Measurements from ENCODE around the gene RGS3.

RGS3 gene

GRCh38 chr9:113608082-113608685 lies 144.7 kb downstream of the RGS3 start:
- DNase-seq: no peak

GRCh38 chr9:113609562-113610318 lies 146.2 kb downstream of the RGS3 start:
- no peak for DNase-seq

DNA sequence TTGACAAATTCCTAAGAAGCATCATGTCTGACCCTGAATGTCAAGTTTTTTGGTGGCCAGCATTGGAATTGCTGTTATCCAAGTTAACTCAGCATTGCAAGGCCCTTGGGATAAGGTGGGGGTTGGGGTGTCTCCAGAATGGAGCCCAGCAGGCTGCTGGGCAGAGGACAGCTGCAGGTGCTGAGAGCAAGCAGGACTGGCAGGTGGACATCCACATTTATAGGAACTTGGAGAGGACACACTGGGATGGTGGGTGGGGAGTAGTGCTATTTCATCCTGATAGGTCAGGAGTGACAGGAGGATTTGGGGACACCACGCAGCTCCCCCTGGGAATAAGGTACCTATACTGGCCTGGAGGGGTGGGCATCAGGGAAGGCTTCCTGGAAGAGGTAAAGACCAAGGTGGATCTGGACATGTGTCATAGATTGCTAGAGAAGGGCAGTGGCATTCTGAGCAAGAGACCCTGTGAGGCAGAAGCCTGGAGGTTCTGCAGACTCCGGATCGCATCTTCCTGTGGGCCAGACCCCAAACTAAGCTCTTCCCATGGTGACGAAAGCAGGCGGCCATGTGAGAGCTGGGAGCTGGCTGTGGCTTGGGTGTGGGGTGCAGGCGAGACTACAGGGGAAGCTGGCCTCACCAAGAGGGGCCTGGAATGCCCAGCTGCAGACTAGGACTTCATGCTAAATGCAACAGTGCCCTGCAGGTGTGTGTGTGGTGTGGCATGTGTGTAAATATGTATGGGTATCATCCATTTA lies 148.1 kb downstream of the RGS3 start:
- no peak for DNase-seq

- no peak for DNase-seq
Observed at GRCh38 chr9:113612216-113612747, 148.8 kb downstream of the RGS3 start.

GRCh38 chr9:113612828-113613227 lies 149.3 kb downstream of the RGS3 start:
- no peak for DNase-seq

GRCh38 chr9:113613815-113614413 lies 150.4 kb downstream of the RGS3 start:
- no peak for DNase-seq

DNA sequence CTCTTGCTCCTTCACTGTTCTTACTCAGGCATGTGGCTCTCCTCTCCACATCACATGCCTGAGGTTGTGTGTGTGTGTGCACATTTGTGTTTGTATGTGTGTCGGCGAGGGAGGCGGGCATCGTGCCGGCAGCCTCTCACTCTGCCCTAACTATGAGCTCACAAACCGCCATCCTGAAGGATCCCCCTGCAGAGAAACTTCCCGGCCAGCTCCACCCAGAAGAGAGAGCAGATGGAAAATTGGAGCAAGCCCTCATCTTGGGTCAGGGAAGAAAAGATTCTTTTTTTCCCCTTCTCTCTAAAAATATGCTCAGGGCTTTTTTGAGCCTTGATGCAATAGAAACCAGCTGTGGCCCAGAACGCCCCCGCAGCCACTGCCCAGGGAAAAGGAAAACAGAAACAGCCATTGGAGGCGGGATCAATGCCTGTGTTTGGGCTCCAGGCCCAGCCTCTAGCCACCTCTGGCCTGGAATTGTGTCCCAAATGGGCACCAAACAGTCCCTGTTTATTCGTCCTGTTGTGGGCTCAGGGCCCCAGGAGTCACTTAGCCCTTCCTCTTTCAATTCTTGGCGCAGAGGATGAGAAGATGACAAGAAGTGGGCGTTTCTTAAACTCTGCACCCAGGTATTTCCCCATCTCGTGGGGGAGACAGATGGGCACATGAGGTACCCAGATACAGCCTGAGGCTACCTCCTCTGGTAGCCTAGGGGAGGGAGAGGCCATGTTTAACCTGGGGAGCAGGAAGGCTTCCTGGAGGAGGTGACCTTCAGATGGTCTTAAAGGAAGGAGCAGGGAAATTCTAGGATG lies 151.5 kb downstream of the RGS3 start:
- DNase-seq: no peak

- no peak for DNase-seq
Observed at GRCh38 chr9:113616116-113616515, 152.6 kb downstream of the RGS3 start.

DNA sequence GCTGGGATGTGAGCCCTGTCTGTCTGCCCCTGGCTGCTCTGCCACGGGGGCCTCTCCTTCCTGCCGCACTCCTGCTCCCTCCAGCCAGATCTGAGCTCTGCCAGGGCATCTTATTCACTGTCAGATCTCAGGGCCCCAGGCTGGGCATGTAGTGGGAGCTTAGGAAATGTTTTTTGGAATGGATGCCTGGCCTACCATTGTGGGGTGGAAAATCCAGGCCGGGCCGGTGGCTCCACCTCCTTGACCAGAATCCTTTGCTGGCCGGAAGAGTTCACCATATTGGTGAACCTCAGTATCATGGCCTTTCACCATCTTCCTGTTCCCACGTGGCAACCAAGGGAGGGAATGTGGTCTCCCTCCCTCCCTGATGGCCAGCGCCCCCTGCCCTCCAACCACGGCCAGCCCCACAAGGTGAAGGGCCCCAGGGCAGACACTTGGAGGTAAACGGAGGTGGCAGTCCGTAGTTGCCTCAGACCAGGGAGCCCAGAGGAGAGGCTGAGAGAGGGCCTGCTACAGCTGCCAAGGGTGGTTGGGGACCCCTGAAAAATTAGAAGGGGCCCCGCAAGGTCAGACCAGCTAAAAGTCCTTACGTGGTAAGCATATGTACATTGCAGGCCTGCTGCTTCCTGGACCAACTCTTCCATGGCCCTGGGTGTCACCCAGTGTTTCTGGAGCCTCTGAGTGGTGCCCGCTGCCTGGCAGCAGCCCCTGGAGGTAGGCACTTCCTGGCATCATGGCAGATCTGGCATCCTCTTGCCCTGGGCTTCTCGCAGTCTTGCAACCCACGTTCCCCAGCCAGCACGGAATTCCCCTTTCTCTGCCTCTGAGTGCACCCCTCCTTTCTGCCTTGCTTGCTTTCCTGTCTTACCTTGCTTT lies 153.3 kb downstream of the RGS3 start:
- DNase-seq: no peak

GRCh38 chr9:113617550-113617949 lies 154.0 kb downstream of the RGS3 start:
- no peak for DNase-seq

DNA sequence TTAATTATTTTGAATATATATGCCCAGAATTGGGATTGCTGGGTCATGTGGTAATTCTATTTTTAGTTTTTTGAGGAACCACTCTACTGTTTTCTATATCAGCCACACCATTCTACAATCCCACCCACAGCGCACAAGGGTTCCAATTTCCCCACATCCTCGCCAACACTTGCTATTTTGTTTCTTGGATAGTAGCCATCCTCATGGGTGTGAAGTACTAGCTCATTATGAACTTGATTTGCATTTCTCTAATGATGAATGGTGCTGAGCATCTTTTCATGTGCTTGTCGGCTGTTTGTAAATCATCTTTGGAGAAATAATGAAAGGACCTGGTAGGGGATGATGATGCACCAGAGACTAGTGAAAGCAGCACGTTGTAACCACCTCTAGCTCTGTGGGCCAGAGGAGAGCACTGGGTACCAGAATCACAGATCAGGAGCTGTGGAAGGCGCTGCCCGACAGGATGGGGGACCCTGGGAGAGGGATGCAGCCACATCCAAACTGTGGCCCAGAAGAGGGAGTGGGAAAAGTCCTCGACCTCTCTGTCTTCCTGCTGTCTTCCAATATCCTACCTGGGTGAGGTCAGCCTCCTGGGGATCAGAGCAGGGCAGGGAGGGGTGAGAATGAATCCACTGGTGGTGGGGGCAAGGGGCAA lies 155.4 kb downstream of the RGS3 start:
- DNase-seq: no peak

GRCh38 chr9:113619491-113620376 lies 156.2 kb downstream of the RGS3 start:
- DNase-seq: no peak

- peak; percentile 26 for DNase-seq
Observed at GRCh38 chr9:113620377-113621161, 157.0 kb downstream of the RGS3 start.

DNA sequence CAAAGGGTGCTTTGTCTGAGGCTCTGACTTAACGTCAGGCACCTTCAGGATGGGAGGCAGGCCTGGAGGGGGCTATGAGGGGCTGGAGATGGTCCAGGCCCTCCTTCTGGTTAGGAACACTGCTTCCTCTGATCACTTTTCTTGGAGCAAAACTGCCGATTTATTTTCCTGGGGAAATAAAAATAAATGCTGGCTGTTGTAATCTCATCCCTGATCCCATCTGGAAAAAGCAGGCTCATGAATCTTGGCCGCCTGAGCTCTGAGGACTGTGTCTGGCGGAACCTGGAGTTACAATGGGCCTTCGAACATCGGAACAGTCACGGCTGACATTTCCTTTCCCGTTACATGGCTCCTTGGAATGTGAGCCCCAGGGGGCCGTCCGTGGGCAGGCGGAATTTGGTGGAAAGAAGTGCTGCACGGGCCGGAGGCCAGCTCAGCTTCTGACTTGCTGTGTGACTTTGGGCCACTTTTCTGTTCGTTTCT lies 157.8 kb downstream of the RGS3 start:
- DNase-seq: no peak

DNA sequence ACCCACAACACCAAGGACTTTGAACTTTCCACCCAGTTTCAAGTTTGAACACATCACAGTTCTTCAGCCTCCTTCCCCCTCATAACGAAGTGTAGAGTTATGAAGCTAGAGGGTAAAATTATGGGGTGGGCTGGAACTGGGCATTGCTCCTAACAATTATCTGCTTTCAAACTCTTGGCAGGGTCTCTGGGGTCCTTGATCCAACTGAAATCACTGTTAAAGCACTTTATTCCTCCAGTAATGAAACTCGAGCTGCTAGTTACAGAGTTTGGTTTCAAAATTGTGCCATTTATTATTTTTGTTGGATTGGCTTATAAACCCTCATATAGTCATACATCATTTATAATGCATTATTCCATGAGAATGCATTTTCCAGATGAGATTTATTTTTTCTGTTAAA lies 158.5 kb downstream of the RGS3 start:
- no peak for DNase-seq

DNA sequence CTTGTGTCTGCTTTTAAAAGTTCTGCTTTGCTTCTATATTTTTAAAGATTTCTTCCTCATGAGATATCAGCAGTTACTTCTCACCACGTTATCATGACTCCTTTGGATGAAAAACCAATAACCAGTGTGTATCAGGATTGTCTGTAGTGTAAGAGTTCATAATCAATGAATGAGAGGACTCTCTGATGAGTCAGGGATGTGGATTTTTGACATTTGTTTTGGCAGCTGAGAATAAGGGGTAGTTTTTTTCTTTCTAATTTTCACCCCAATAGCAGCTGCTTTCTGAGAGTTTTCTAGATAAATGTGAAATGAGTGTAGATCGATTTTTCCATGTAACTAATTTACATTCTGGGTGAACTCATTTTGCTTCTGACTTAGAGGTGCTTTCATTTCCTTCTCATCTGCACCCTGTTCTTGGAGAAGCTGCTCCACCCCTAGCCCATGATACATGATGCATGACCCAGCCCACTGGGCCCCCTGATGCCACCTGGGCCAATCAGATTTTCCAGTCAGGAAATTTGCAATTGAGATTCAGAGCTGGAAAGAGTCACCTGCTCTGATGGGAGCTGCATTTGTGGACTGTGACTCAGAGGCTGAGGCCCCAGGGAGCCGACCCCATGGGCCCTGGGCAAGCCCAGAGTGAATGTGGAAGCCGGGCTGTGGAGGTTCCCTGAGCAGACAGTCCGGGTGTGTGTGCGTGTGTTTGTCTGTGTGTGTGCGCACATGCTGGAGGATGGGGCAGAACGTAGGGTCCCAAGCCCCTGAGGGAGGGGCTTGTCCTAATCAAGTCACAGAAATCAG lies 159.3 kb downstream of the RGS3 start:
- DNase-seq: peak; percentile 49

GRCh38 chr9:113623851-113624485 lies 160.4 kb downstream of the RGS3 start:
- DNase-seq: no peak

Measured in NCI-H345 (cell line).